GM12874 (cell line): ENCODE data around the gene CCL11.

Source experiments
- TF ChIP-seq, protein P1 (sequence below): IDR thresholded peaks from 2 replicates; pipeline ENCODE4 v1.5.1; 2011; ENCODE audit warnings: low read depth, mild to moderate bottlenecking, control low read depth, low read length, moderate library complexity; ENCODE audit not compliant: insufficient read depth

Gene CCL11

DNA sequence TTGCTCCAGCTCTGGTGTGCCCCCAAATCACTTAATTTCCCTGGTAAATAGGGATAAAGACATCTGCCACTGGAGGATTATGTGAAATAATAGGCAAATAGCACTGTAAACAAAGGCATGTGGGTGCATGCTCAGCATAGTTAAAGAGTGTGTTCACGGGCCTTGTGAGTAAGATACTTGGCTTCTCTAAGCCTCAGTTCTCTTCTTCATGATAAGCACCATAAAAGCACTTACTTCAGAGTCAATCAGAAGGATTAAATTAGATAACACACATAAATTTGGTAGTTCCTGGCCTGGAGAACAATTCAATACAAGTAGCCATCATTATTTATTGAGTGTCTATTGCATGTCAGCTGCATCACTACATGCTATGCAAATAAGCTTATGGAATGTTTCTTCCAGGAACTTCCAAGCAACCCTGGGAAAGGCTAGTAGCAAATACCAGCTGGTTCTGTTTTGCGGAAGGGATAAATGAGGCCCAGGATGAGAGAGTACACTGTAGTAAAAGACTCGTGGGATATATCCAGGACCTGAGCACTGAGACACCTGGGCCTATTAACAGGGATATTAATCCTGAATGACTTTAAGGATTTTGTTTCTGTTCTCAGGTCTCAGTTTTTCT, 14.5 kb downstream of the CCL11 start:
- TF ChIP-seq, protein P1, sequence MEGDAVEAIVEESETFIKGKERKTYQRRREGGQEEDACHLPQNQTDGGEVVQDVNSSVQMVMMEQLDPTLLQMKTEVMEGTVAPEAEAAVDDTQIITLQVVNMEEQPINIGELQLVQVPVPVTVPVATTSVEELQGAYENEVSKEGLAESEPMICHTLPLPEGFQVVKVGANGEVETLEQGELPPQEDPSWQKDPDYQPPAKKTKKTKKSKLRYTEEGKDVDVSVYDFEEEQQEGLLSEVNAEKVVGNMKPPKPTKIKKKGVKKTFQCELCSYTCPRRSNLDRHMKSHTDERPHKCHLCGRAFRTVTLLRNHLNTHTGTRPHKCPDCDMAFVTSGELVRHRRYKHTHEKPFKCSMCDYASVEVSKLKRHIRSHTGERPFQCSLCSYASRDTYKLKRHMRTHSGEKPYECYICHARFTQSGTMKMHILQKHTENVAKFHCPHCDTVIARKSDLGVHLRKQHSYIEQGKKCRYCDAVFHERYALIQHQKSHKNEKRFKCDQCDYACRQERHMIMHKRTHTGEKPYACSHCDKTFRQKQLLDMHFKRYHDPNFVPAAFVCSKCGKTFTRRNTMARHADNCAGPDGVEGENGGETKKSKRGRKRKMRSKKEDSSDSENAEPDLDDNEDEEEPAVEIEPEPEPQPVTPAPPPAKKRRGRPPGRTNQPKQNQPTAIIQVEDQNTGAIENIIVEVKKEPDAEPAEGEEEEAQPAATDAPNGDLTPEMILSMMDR = no peak

DNA sequence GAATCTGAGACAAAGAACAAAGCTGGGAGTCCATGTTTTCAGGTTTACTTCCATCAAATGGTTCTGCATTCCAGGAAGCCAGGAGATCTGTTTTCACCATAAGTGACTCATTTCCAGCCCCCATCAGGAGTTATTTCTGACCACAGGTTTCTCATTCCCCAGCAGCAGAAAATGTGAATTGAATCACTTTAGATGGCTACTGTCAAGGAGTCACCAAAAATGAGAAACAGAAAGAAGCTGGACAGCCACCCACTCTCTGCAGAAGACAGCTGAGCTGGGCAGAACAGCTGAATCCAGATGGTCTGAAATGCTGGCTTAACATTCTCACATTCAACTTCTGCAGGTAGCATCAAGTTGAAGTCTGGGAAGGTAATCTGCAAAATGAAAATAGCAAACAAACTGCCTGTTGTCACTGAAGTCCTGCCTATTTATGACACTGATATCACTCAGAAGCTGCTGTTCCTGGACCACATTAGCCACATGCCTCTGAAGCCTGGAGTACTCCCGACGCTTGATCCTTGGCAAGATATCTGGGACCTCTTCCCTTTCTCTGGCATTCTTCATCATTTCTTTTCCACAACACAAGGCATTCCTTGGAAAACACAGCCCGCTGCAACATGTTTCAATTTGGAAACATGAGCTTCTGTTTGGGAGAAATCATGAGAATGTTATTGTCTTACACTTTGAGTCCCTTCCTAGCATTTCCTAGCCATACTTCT, 15.3 kb downstream of the CCL11 start:
- TF ChIP-seq, protein P1 = no peak

DNA sequence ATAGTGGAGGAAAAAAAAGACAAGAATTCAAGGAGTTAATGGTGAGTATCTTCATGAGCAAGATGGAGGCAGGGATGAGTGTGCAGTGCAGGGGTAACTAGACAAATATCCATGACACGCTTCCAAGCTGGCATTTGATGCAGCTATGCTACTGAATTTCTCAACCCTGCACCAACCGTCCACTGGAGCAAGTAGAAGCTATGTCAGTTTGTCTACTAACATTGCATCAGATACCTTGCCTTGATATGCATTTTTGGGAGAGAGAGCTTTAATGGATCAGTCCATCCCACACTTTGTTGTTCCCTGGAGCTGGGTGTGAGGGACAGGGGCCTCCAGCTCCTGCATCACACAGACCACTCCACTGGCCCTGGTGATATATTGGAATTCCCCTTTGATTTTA, 16.4 kb downstream of the CCL11 start:
- TF ChIP-seq, protein P1 = no peak

DNA sequence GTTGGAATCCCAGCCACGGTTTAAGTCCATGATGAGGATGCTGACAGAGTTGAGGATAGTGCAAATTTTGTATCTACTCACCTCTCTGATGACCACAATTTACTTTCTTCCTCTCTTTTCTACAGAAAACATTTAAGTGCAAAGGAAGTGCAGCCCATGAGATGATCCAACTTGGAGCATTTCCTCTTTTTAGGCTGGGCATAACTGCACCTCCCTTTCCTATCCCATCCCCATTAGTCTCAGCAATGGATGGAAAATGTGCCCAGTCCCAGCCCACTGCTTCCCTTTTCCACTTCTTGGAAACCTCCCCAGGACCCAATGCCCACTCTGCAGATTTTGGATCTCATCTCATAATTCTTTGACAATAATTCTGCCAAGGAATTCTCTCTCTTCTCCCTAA, 17.1 kb downstream of the CCL11 start:
- TF ChIP-seq, protein P1 = no peak

DNA sequence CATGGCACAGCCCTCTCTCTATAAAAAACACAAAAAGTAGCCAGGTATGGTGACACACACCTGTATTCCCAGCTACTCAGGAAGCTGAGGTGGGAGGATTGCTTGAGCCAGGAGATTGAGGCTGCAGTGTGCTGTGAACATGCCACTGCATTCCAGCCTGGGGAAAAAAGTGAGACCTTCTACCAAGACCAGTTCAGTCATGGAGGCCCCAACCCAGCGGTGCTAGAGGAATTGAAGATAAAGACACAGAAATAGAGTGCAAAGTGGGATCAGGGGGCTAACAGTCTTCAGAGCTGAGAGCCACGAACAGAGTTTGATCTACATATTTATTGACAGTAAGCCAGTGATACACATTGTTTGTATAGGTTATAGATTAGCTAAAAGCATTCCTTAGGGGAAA, 18.1 kb downstream of the CCL11 start:
- TF ChIP-seq, protein P1 = no peak

DNA sequence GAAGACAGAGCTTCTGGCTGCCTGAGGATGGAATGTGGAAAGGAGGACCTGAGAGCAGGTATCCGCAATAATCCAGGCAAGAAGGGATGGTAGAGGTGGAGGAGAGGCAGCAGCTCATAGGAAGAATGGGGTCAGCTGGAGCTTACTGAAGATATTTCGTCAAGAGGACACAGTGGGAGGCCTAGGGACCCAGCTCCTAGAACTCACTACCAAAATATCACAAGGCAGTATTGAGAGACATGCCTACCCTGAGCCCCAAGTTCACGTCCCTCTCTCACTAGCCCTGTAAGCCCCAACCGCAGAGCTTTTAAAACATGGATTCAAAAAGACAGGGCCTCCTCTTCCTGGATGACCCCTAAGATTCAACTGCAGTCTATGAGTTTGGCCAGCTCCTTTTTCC, 19.5 kb downstream of the CCL11 start:
- TF ChIP-seq, protein P1 = no peak

DNA sequence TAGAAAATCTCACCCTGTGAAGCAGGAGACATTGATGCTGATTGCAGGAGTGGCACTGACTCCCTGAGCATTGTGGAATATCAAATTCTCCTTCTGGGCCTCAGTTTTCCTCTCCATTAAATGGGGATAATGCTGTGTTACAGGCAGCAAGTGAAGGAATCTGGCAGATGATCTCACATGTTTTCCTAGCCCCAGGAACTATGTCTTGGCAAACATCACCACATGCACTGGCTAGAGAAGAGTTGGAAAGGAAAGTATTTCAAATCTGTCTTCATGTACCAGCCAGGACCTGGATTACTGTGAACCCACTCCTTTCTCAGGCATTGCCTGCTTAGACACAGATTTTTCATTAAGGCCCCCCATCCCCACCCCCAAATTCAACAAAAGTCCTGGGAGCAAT, 20.1 kb downstream of the CCL11 start:
- TF ChIP-seq, protein P1 = no peak
